H1 (cell line): ENCODE measurements around the gene SPACDR. TPM values are rescaled to one million over a fixed set of nuclear protein-coding genes. Genes with fewer than 3 reads are reported as not detected.

Experiments
- CTCF ChIA-PET: fragments of 300-600 bp; sonication (Branson Sonifier 250); formaldehyde crosslinking; loops from one replicate; lab custom pipeline; 2021; ENCODE audit not compliant: partially characterized antibody; lab: Charles Lee
- POLR2A ChIA-PET: fragments of 300-600 bp; sonication (Branson Sonifier 250); formaldehyde crosslinking; loops from one replicate; lab custom pipeline; 2021; ENCODE audit warnings: inconsistent platforms; ENCODE audit not compliant: partially characterized antibody; lab: Charles Lee
- DNase-seq, 2 experiments: peaks; one replicate each; pipeline versions ENCODE4 v3.0.0 to v3.0.0-alpha.2; 2010 to 2022; ENCODE audit warnings: low spot score in 2 of 2, low read depth in 1 of 2, mixed read lengths in 1 of 2
- FAIRE-seq: peaks from 2 replicates; lab custom pipeline; 2011; peaks lifted over from hg19 to GRCh38; lab: Jason Lieb, UNC
- H2AFZ ChIP-seq: 2 replicates; pipeline ENCODE4 v1.8.1; 2012; ENCODE audit warnings: low read length, inconsistent platforms
- H2AK5ac ChIP-seq: 2 replicates; pipeline ENCODE4 v1.6.1; 2013; ENCODE audit warnings: low read depth, low read length
- H2BK120ac ChIP-seq: replicated peaks from 2 replicates; pipeline ENCODE3; 2013; ENCODE audit warnings: low read depth, low read length, inconsistent platforms
- H2BK12ac ChIP-seq: 2 replicates; pipeline ENCODE4 v1.6.1; 2013; ENCODE audit warnings: low read depth, low read length
- H2BK15ac ChIP-seq: 2 replicates; pipeline ENCODE4 v1.6.1; 2013; ENCODE audit warnings: low read length
- H2BK20ac ChIP-seq: 2 replicates; pipeline ENCODE4 v1.6.1; 2013; ENCODE audit warnings: low read length
- H2BK5ac ChIP-seq: 2 replicates; pipeline ENCODE4 v1.6.1; 2013; ENCODE audit warnings: low read depth, low read length
- H3K14ac ChIP-seq: 2 replicates; pipeline ENCODE4 v1.6.1; 2013; ENCODE audit warnings: inconsistent platforms; ENCODE audit not compliant: insufficient read length
- H3K18ac ChIP-seq: 2 replicates; pipeline ENCODE4 v1.6.1; 2013; ENCODE audit warnings: low read length; ENCODE audit errors: extremely low read depth
- H3K23ac ChIP-seq: 2 replicates; pipeline ENCODE4 v1.6.1; 2013; ENCODE audit warnings: inconsistent platforms; ENCODE audit not compliant: insufficient read length
- H3K23me2 ChIP-seq: 2 replicates; pipeline ENCODE4 v1.6.1; 2013; ENCODE audit warnings: low read depth, low read length
- H3K27ac ChIP-seq: 2 replicates; pipeline ENCODE4 v1.6.1; 2011; ENCODE audit warnings: low read depth, low read length, inconsistent platforms
- H3K27me3 ChIP-seq, 4 experiments: replicated peaks in 1 of 4; 1 replicate in 1 of 4; 2 replicates in 3 of 4; pipeline versions ENCODE4 v1.6.1 to v1.8.1; 2011 to 2013; ENCODE audit warnings: low read length in 3 of 4, mild to moderate bottlenecking in 3 of 4, inconsistent platforms in 2 of 4, mixed read lengths in 2 of 4, moderate library complexity in 1 of 4; ENCODE audit not compliant: control insufficient read depth in 3 of 4, insufficient read depth in 3 of 4; ENCODE audit errors: extremely low read depth in 1 of 4
- H3K36me3 ChIP-seq, 4 experiments: 2 replicates each; pipeline versions ENCODE4 v1.6.1 to v1.8.1; 2011 to 2013; ENCODE audit warnings: mild to moderate bottlenecking in 4 of 4, low read length in 3 of 4, moderate library complexity in 2 of 4, control low read depth in 1 of 4, inconsistent platforms in 1 of 4; ENCODE audit not compliant: insufficient read depth in 4 of 4, control insufficient read depth in 2 of 4
- H3K4ac ChIP-seq: replicated peaks from 2 replicates; pipeline ENCODE3; 2013; ENCODE audit warnings: low read length, low read depth, mixed read lengths, inconsistent platforms; ENCODE audit not compliant: insufficient read length
- H3K4me1 ChIP-seq, 4 experiments: replicated peaks in 1 of 4; 1 replicate in 1 of 4; 2 replicates in 3 of 4; pipeline versions ENCODE4 v1.6.1 to v1.8.1; 2011 to 2013; ENCODE audit warnings: low read length in 3 of 4, inconsistent platforms in 2 of 4, mixed read lengths in 1 of 4; ENCODE audit not compliant: insufficient read depth in 4 of 4, control insufficient read depth in 3 of 4
- H3K4me2 ChIP-seq, 2 experiments: 2 replicates each; pipeline versions ENCODE4 v1.6.1 to v1.8.1; 2011 to 2013; ENCODE audit warnings: low read depth in 2 of 2, low read length in 2 of 2, control low read depth in 1 of 2, inconsistent platforms in 1 of 2, mild to moderate bottlenecking in 1 of 2; ENCODE audit not compliant: insufficient read depth in 1 of 2
- H3K4me3 ChIP-seq, 4 experiments: fragments of 200-600, 300-600 bp in 1 of 4; sonication (generic), shearing (Covaris generic), sonication (Bioruptor Twin) in 1 of 4; 2 replicates each; pipeline versions ENCODE4 v1.5.1 to v1.8.1; 2011 to 2016; ENCODE audit warnings: low read length in 4 of 4, low read depth in 3 of 4, control low read depth in 2 of 4, inconsistent platforms in 2 of 4, mild to moderate bottlenecking in 2 of 4, mixed read lengths in 1 of 4, moderate library complexity in 1 of 4; ENCODE audit not compliant: insufficient read depth in 2 of 4; ENCODE audit errors: extremely low read depth in 1 of 4
- H3K56ac ChIP-seq: replicated peaks from 2 replicates; pipeline ENCODE3; 2013; ENCODE audit warnings: low read depth, mild to moderate bottlenecking, mixed read lengths, low read length, inconsistent platforms; ENCODE audit not compliant: insufficient read length
- H3K79me1 ChIP-seq: 2 replicates; pipeline ENCODE4 v1.6.1; 2013; ENCODE audit warnings: low read depth, low read length, control low read depth
- H3K79me2 ChIP-seq, 2 experiments: 2 replicates each; pipeline versions ENCODE4 v1.6.1 to v1.8.1; 2012 to 2013; ENCODE audit warnings: low read length in 2 of 2, mild to moderate bottlenecking in 2 of 2, inconsistent platforms in 1 of 2; ENCODE audit not compliant: insufficient read depth in 2 of 2, control insufficient read depth in 1 of 2
- H3K9ac ChIP-seq, 4 experiments: replicated peaks in 1 of 4; 1 replicate in 1 of 4; 2 replicates in 3 of 4; pipeline versions ENCODE4 v1.6.1 to v1.8.1; 2011 to 2013; ENCODE audit warnings: low read depth in 3 of 4, low read length in 3 of 4, control low read depth in 2 of 4, mild to moderate bottlenecking in 2 of 4, moderate library complexity in 2 of 4, inconsistent platforms in 1 of 4; ENCODE audit errors: extremely low read depth in 1 of 4
- H3K9me3 ChIP-seq, 2 experiments: 2 replicates each; pipeline versions ENCODE4 v1.6.1 to v1.8.1; 2012 to 2013; ENCODE audit warnings: mild to moderate bottlenecking in 2 of 2, moderate library complexity in 2 of 2, control low read depth in 1 of 2, inconsistent platforms in 1 of 2, low read depth in 1 of 2, low read length in 1 of 2, mixed read lengths in 1 of 2; ENCODE audit not compliant: insufficient read depth in 2 of 2
- H4K20me1 ChIP-seq, 2 experiments: replicated peaks in 1 of 2; 2 replicates each; pipeline versions ENCODE3 to v1.8.1; 2011 to 2013; ENCODE audit warnings: inconsistent platforms in 2 of 2, low read length in 2 of 2, mild to moderate bottlenecking in 1 of 2; ENCODE audit not compliant: insufficient read depth in 2 of 2, control insufficient read depth in 1 of 2
- H4K5ac ChIP-seq: 2 replicates; pipeline ENCODE4 v1.6.1; 2013; ENCODE audit warnings: low read length, low read depth, mixed read lengths, inconsistent platforms; ENCODE audit not compliant: insufficient read length
- H4K8ac ChIP-seq: 2 replicates; pipeline ENCODE4 v1.8.0; 2013; ENCODE audit warnings: mild to moderate bottlenecking, moderate library complexity, low read length, inconsistent platforms; ENCODE audit not compliant: insufficient read depth; ENCODE audit errors: extremely low read depth
- H4K91ac ChIP-seq: replicated peaks from 2 replicates; pipeline ENCODE3; 2013; ENCODE audit warnings: low read length, mixed read lengths, inconsistent platforms; ENCODE audit not compliant: insufficient read length
- CTBP2 ChIP-seq: IDR thresholded peaks from 2 replicates; pipeline ENCODE4 v1.7.0; 2011; ENCODE audit warnings: borderline replicate concordance, mild to moderate bottlenecking, moderate library complexity, mixed read lengths, low read length; ENCODE audit not compliant: insufficient read depth, insufficient read length
- CTCF ChIP-seq, 3 experiments: IDR thresholded peaks; 1 replicate in 2 of 3; 2 replicates in 1 of 3; pipeline versions ENCODE4 v1.5.1 to v1.6.1; 2011; ENCODE audit warnings: low read length in 3 of 3, mild to moderate bottlenecking in 3 of 3, inconsistent platforms in 2 of 3, low read depth in 1 of 3, moderate library complexity in 1 of 3; ENCODE audit not compliant: insufficient read depth in 1 of 3; ENCODE audit errors: control extremely low read depth in 1 of 3
- HDAC2 ChIP-seq, 2 experiments: fragments of 300-600 bp in 1 of 2; sonication (generic) in 1 of 2; IDR thresholded peaks; 2 replicates each; pipeline ENCODE4 v1.6.1; 2011 to 2012; ENCODE audit warnings: low read depth in 2 of 2, low read length in 2 of 2, mild to moderate bottlenecking in 2 of 2, moderate library complexity in 2 of 2, borderline replicate concordance in 1 of 2, inconsistent platforms in 1 of 2
- POU5F1 ChIP-seq: IDR thresholded peaks from 2 replicates; pipeline ENCODE4 v1.6.1; 2011; ENCODE audit warnings: low read depth, mild to moderate bottlenecking, low read length, moderate library complexity
- RAD21 ChIP-seq, 2 experiments: IDR thresholded peaks in 1 of 2; conservative IDR thresholded peaks in 1 of 2; 2 replicates each; pipeline ENCODE4 v1.6.1; 2011; ENCODE audit warnings: low read depth in 2 of 2, low read length in 2 of 2, improper control_type of control experiment in 1 of 2, inconsistent platforms in 1 of 2, mild to moderate bottlenecking in 1 of 2, moderate library complexity in 1 of 2
- SIX5 ChIP-seq: IDR thresholded peaks from 2 replicates; pipeline ENCODE4 v1.6.1; 2011; ENCODE audit warnings: mild to moderate bottlenecking, low read depth, low read length
- SP4 ChIP-seq: IDR thresholded peaks from 2 replicates; pipeline ENCODE4 v1.6.1; 2012; ENCODE audit warnings: low read length, inconsistent platforms
- SUZ12 ChIP-seq: fragments of 200-600 bp; sonication (generic); IDR thresholded peaks from 2 replicates; pipeline ENCODE4 v1.6.1; 2012; ENCODE audit warnings: mild to moderate bottlenecking, inconsistent platforms, low read length, moderate library complexity, mixed read lengths
- TAF7 ChIP-seq: optimal IDR thresholded peaks from 2 replicates; pipeline ENCODE3; 2011; ENCODE audit warnings: low read depth, mild to moderate bottlenecking, inconsistent platforms, low read length, moderate library complexity, borderline replicate concordance
- WGBS, 2 experiments: shearing (Covaris generic) in 1 of 2; methylation state at CpG; one replicate each; pipeline versions ENCODE4 v1.1.6 to v1.1.7; 2013 to 2015; ENCODE audit warnings: low lambda C conversion rate in 2 of 2, mixed read lengths in 2 of 2, inconsistent platforms in 1 of 2, low coverage in 1 of 2, missing lambda C conversion rate in 1 of 2; ENCODE audit not compliant: insufficient replicate concordance in 2 of 2, insufficient coverage in 1 of 2, insufficient read length in 1 of 2; ENCODE audit errors: extremely low coverage in 1 of 2, missing lambda C conversion rate in 1 of 2; 5-methylcytosine and 5-hydroxymethylcytosine counted together
- polyA plus RNA-seq, 7 experiments: library from polyadenylated mRNA; depleted of rRNA in 3 of 7; stranded (reverse) in 5 of 7; unstranded in 2 of 7; fragments of >200 nt in 5 of 7; fragments of 200-250 nt in 2 of 7; gene quantifications; 1 replicate in 5 of 7; 2 replicates in 1 of 7; 4 replicates in 1 of 7; pipeline versions ENCODE4 v1.2.1 to v1.2.3, GENCODE V29; 2011 to 2013; ENCODE audit warnings: missing spikeins in 2 of 7, mixed read lengths in 2 of 7
- total RNA-seq: library from RNA; stranded (reverse); fragmentation: NEBNext Ultra II Directional; extraction: Animal tissue kit (Norgen Biotek cat#: 25700); gene quantifications from 2 replicates; pipeline ENCODE4 v1.2.1, GENCODE V29; 2021
- TF ChIP-seq, protein P1 (sequence below): IDR thresholded peaks from 2 replicates; pipeline ENCODE4 v1.6.1; 2012; ENCODE audit warnings: inconsistent platforms

Gene SPACDR
- total and polyA plus RNA-seq, 2 of the 8 experiments (the other 6 are each of a cell fraction or from before 2014, with no cell fraction given): 0.26 TPM; not detected in 1

- Histone ChIP-seq H3K56ac (no peak overlapping the region), H2AK5ac (no peak overlapping the region), H3K4me1 (peaks cover 2 to 24% (median 15%) of the 10 kb centered on the region in 4 experiments), H2AFZ (no peak overlapping the region), H3K36me3 (peaks cover 0 to 9% (median 0%) of the 10 kb centered on the region in 4 experiments; a peak in 3 of 8 replicates), H4K8ac (no peak overlapping the region), H2BK5ac (no peak overlapping the region), H3K23me2 (peaks cover 12% of the 10 kb centered on the region; the same call in 1 of the 2 replicates), H3K9me3 (no peaks in the 10 kb centered on the region), H2BK20ac (no peak overlapping the region), H3K4me3 (no peak overlapping the region), H3K4me2 (no peak overlapping the region), H2BK15ac (no peak overlapping the region), H4K20me1 (peaks cover 0 to 7% of the 10 kb centered on the region in 2 experiments), H2BK12ac (no peak overlapping the region), H3K14ac (no peak overlapping the region), H3K27ac (no peak overlapping the region), H3K18ac (no peak overlapping the region), H2BK120ac (no peak overlapping the region), H3K27me3 (peaks cover 0 to 4% (median 2%) of the 10 kb centered on the region in 4 experiments; a peak in 5 of 7 replicates), H3K9ac (no peak overlapping the region), H4K5ac (no peak overlapping the region), H3K4ac (no peak overlapping the region), H3K79me2 (no peaks in the 10 kb centered on the region; a peak in 1 of 4 replicates), H4K91ac (no peak overlapping the region), H3K23ac (no peak overlapping the region), H3K79me1 (no peaks in the 10 kb centered on the region)
- no peak for FAIRE-seq
- 95% methylated on average over 6 of the region's 10 CpGs; no CpG with 5 or more reads in 1 of the 2 experiments for WGBS, 2 experiments
- ChIA-PET POLR2A (interaction anchor here (0.7 to 1.9 kb wide), 3 partner anchors 8 to 96 kb away, joined by 3 to 6 read pairs (median 3); no protein-coding TSS in a partner anchor), CTCF (interaction anchor here (0.6 to 2.3 kb wide), 13 partner anchors 8 to 316 kb away, joined by 3 to 11 read pairs (median 4); no protein-coding TSS in a partner anchor)
- DNase-seq: no peak
- no peak for TF ChIP-seq HDAC2 (IDR thresholded peaks at IDR 0.05; ENCODE audit: borderline replicate concordance in 1 of 2, low read depth in 2 of 2, low read length in 2 of 2)
- no peak for TF ChIP-seq POU5F1
- TF ChIP-seq CTBP2: no peak
- no peak for TF ChIP-seq TAF7
- TF ChIP-seq SUZ12: no peak
- TF ChIP-seq SIX5: no peak
- TF ChIP-seq, protein P1, sequence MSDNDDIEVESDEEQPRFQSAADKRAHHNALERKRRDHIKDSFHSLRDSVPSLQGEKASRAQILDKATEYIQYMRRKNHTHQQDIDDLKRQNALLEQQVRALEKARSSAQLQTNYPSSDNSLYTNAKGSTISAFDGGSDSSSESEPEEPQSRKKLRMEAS: no peak
- no peak for TF ChIP-seq SP4
- TF ChIP-seq RAD21 (IDR thresholded peaks at IDR 0.05 in 1 of 2, conservative IDR thresholded peaks at IDR 0.05 in 1 of 2; ENCODE audit: low read depth in 2 of 2, low read length in 2 of 2): no peak
- TF ChIP-seq CTCF (IDR thresholded peaks at IDR 0.05; ENCODE audit: control extremely low read depth in 1 of 3, insufficient read depth in 1 of 3, low read depth in 1 of 3, low read length in 3 of 3): no peak
Observed at GRCh38 chr7:100489121-100489520, 25.1 kb upstream of the SPACDR start.
